ENCODE results near the gene ACTR5.

The ACTR5 gene

GRCh38 chr20:38748097-38748860 is at the start of gene ACTR5:
TSS of gene ACTR5 (plus strand) at chr20:38748460. CDS start at chr20:38748479, 19 bp downstream.
- peak; percentile 97 for DNase-seq

GRCh38 chr20:38698541-38698940 is 49.7 kb upstream of the ACTR5 start:
- no peak for DNase-seq

GRCh38 chr20:38700141-38700540 is 48.1 kb upstream of the ACTR5 start:
- no peak for DNase-seq

GRCh38 chr20:38700926-38701325 is 47.3 kb upstream of the ACTR5 start:
- DNase-seq, result no peak

GRCh38 chr20:38703526-38703925 is 44.7 kb upstream of the ACTR5 start:
- DNase-seq, result no peak

GRCh38 chr20:38704136-38704535 is 44.1 kb upstream of the ACTR5 start:
- no peak for DNase-seq

GRCh38 chr20:38706509-38706908 is 41.8 kb upstream of the ACTR5 start:
- peak; percentile 89 for DNase-seq

- no peak for DNase-seq
Measured at GRCh38 chr20:38714308-38714707, 34.0 kb upstream of the ACTR5 start.

GRCh38 chr20:38715646-38716045 is 32.6 kb upstream of the ACTR5 start:
- DNase-seq, result peak; percentile 43

GRCh38 chr20:38722683-38723016 is 25.6 kb upstream of the ACTR5 start:
- DNase-seq, result peak; percentile 70

- DNase-seq, result peak; percentile 70
Measured at GRCh38 chr20:38723017-38723847, 25.0 kb upstream of the ACTR5 start.

- DNase-seq, result peak; percentile 70
Measured at GRCh38 chr20:38723848-38724625, 24.2 kb upstream of the ACTR5 start, which contains the start of gene SLC32A1. TSS of gene SLC32A1 (plus strand) at chr20:38724486. CDS start at chr20:38724725, 239 bp downstream.

- DNase-seq, result peak; percentile 62
Measured at GRCh38 chr20:38724626-38725147, 23.6 kb upstream of the ACTR5 start.

GRCh38 chr20:38725148-38725901 is 22.9 kb upstream of the ACTR5 start:
- DNase-seq, result peak; percentile 55

GRCh38 chr20:38725931-38726803 is 22.1 kb upstream of the ACTR5 start:
- peak; percentile 90 for DNase-seq

- peak; percentile 93 for DNase-seq
Measured at GRCh38 chr20:38726804-38727606, 21.3 kb upstream of the ACTR5 start.

GRCh38 chr20:38727607-38728190 is 20.6 kb upstream of the ACTR5 start:
- peak; percentile 56 for DNase-seq

GRCh38 chr20:38728191-38728781 is 20.0 kb upstream of the ACTR5 start:
- peak; percentile 56 for DNase-seq

- DNase-seq, result peak; percentile 67
Measured at GRCh38 chr20:38728911-38729642, 19.2 kb upstream of the ACTR5 start.

Data from eye (tissue), 1 donor.